Mesenchymal stem cell (in vitro differentiated cells and primary cell): Measurements from ENCODE around the gene HEXA. TPM values are rescaled to one million over a fixed set of nuclear protein-coding genes. Genes with fewer than 3 reads are reported as not detected.

ENCODE experiments used
- DNase-seq: peaks from one replicate; pipeline ENCODE4 v3.0.0-alpha.2; 2013
- H2AFZ ChIP-seq: one replicate; pipeline ENCODE4 v1.6.1; 2013; ENCODE audit warnings: low read depth, mild to moderate bottlenecking, control low read depth, inconsistent platforms, low read length, moderate library complexity
- H2AK5ac ChIP-seq: 2 replicates; pipeline ENCODE4 v1.6.1; 2013; ENCODE audit warnings: low read length, moderate library complexity, mild to moderate bottlenecking, inconsistent platforms; ENCODE audit not compliant: severe bottlenecking
- H2BK120ac ChIP-seq: one replicate; pipeline ENCODE4 v1.6.1; 2013; ENCODE audit warnings: low read depth, mild to moderate bottlenecking, inconsistent platforms, low read length, moderate library complexity
- H2BK12ac ChIP-seq, 2 experiments: one replicate each; pipeline ENCODE4 v1.6.1; 2013; ENCODE audit warnings: inconsistent platforms in 2 of 2, low read length in 2 of 2, mild to moderate bottlenecking in 2 of 2, moderate library complexity in 2 of 2, control low read depth in 1 of 2
- H2BK15ac ChIP-seq: one replicate; pipeline ENCODE4 v1.6.1; 2013; ENCODE audit warnings: mild to moderate bottlenecking, low read depth, inconsistent platforms; ENCODE audit not compliant: poor library complexity, severe bottlenecking
- H2BK5ac ChIP-seq: 2 replicates; pipeline ENCODE4 v1.6.1; 2013; ENCODE audit warnings: low read depth, mild to moderate bottlenecking, low read length, control low read depth, inconsistent platforms; ENCODE audit not compliant: poor library complexity, severe bottlenecking
- H3K14ac ChIP-seq, 2 experiments: one replicate each; pipeline ENCODE4 v1.6.1; 2013; ENCODE audit warnings: inconsistent platforms in 2 of 2, low read length in 2 of 2, control low read depth in 1 of 2, mild to moderate bottlenecking in 1 of 2, moderate library complexity in 1 of 2
- H3K18ac ChIP-seq, 2 experiments: one replicate each; pipeline ENCODE4 v1.6.1; 2013; ENCODE audit warnings: inconsistent platforms in 2 of 2, low read length in 2 of 2, control low read depth in 1 of 2, low read depth in 1 of 2, mild to moderate bottlenecking in 1 of 2
- H3K23ac ChIP-seq, 2 experiments: one replicate each; pipeline ENCODE4 v1.6.1; 2013; ENCODE audit warnings: inconsistent platforms in 2 of 2, low read length in 2 of 2, mild to moderate bottlenecking in 2 of 2, moderate library complexity in 2 of 2, control low read depth in 1 of 2
- H3K27ac ChIP-seq: 2 replicates; pipeline ENCODE4 v1.5.1; 2013; ENCODE audit warnings: mild to moderate bottlenecking, moderate library complexity, low read length, control low read depth, inconsistent platforms; ENCODE audit not compliant: poor library complexity, severe bottlenecking
- H3K27me3 ChIP-seq, 2 experiments: 2 replicates each; pipeline versions ENCODE4 v1.6.1 to v1.7.0; 2013; ENCODE audit warnings: low read length in 2 of 2, mild to moderate bottlenecking in 2 of 2, moderate library complexity in 2 of 2, control low read depth in 1 of 2, inconsistent platforms in 1 of 2; ENCODE audit not compliant: control insufficient read depth in 1 of 2, insufficient read depth in 1 of 2
- H3K36me3 ChIP-seq, 2 experiments: 2 replicates each; pipeline versions ENCODE4 v1.6.1 to v1.7.0; 2013; ENCODE audit warnings: low read length in 2 of 2, control low read depth in 1 of 2, inconsistent platforms in 1 of 2, low read depth in 1 of 2, mild to moderate bottlenecking in 1 of 2; ENCODE audit not compliant: insufficient read depth in 2 of 2, control insufficient read depth in 1 of 2
- H3K4ac ChIP-seq, 2 experiments: one replicate each; pipeline ENCODE4 v1.6.1; 2013; ENCODE audit warnings: inconsistent platforms in 2 of 2, low read length in 2 of 2, mild to moderate bottlenecking in 2 of 2, moderate library complexity in 2 of 2, control low read depth in 1 of 2, low read depth in 1 of 2
- H3K4me1 ChIP-seq: 2 replicates; pipeline ENCODE4 v1.6.1; 2013; ENCODE audit warnings: low read depth, low read length, control low read depth; ENCODE audit not compliant: control insufficient read depth, insufficient read depth
- H3K4me2 ChIP-seq: 2 replicates; pipeline ENCODE4 v1.6.1; 2013; ENCODE audit warnings: low read length, mild to moderate bottlenecking, inconsistent platforms; ENCODE audit not compliant: poor library complexity, severe bottlenecking
- H3K4me3 ChIP-seq, 2 experiments: 2 replicates each; pipeline versions ENCODE4 v1.5.1 to v1.7.0; 2013; ENCODE audit warnings: low read length in 2 of 2, mild to moderate bottlenecking in 2 of 2, control low read depth in 1 of 2, low read depth in 1 of 2; ENCODE audit not compliant: insufficient read depth in 1 of 2
- H3K79me1 ChIP-seq: replicated peaks from 2 replicates; pipeline ENCODE4 v1.6.1; 2013; ENCODE audit warnings: mild to moderate bottlenecking, control low read depth, low read length, inconsistent platforms; ENCODE audit not compliant: poor library complexity, severe bottlenecking
- H3K9ac ChIP-seq: 2 replicates; pipeline ENCODE4 v1.7.0; 2013; ENCODE audit warnings: mild to moderate bottlenecking, low read length, moderate library complexity
- H3K9me3 ChIP-seq: 2 replicates; pipeline ENCODE4 v1.7.0; 2013; ENCODE audit warnings: mild to moderate bottlenecking, low read length; ENCODE audit not compliant: control insufficient read depth
- H4K8ac ChIP-seq: one replicate; pipeline ENCODE4 v1.6.1; 2013; ENCODE audit warnings: inconsistent platforms, mild to moderate bottlenecking, low read length, moderate library complexity
- H4K91ac ChIP-seq: one replicate; pipeline ENCODE4 v1.6.1; 2013; ENCODE audit warnings: mild to moderate bottlenecking, low read length, inconsistent platforms
- whole genome bisulfite sequencing: methylation state at CpG from one replicate; pipeline ENCODE4 v1.1.7; 2013; ENCODE audit warnings: mixed read lengths; 5-methylcytosine and 5-hydroxymethylcytosine counted together
- polyA plus RNA-seq, 2 experiments: library from polyadenylated mRNA; stranded (reverse); fragments of 200-250 nt; gene quantifications; one replicate each; pipeline ENCODE4 v1.2.3, GENCODE V29; 2013

Gene HEXA
- polyA plus RNA-seq (2013, experiment 1 of 2): 214 TPM
- polyA plus RNA-seq (2013, experiment 2 of 2): 227 TPM

- H4K8ac ChIP-seq: peak within 1 kb of the TSS; percentile 99
- peak within 1 kb of the TSS; percentile 63 to 95 for H3K18ac ChIP-seq
These were observed at the start of gene HEXA for GRCh38 chr15:72375846-72376581. TSS of gene HEXA (minus strand) at chr15:72376014. CDS start at chr15:72375972, 42 bp downstream.

GRCh38 chr15:72423256-72423655 is 47.4 kb upstream of the HEXA start:
- no peak overlapping the region for H3K4ac ChIP-seq
- no peak overlapping the region for H2AFZ ChIP-seq
- H3K4me1 ChIP-seq: no peaks in the 10 kb centered on the region
- H3K4me2 ChIP-seq: no peak overlapping the region
- H3K23ac ChIP-seq: no peak overlapping the region
- no peak overlapping the region for H4K8ac ChIP-seq
- DNase-seq: no peak
- H3K79me1 ChIP-seq: no peaks in the 10 kb centered on the region
- H2AK5ac ChIP-seq: no peak overlapping the region
- peaks cover 4 to 7% of the 10 kb centered on the region in 2 experiments for H3K27me3 ChIP-seq
- H3K36me3 ChIP-seq: no peaks in the 10 kb centered on the region
- H4K91ac ChIP-seq: no peak overlapping the region
- no peak overlapping the region for H3K9ac ChIP-seq
- 95% methylated on average over 2 of the region's 2 CpGs for WGBS
- H3K4me3 ChIP-seq: no peak overlapping the region
- H3K9me3 ChIP-seq: peaks cover 35% of the 10 kb centered on the region
- no peak overlapping the region for H2BK120ac ChIP-seq
- H3K27ac ChIP-seq: no peak overlapping the region
- no peak overlapping the region for H3K18ac ChIP-seq
- H2BK12ac ChIP-seq: no peak overlapping the region
- H2BK15ac ChIP-seq: no peak overlapping the region
- no peak overlapping the region for H2BK5ac ChIP-seq
- no peak overlapping the region for H3K14ac ChIP-seq

More at GRCh38 chr15:72375846-72376581, at the start of gene HEXA:
- peak within 1 kb of the TSS; percentile 96 for H3K9ac ChIP-seq
- peak within 1 kb of the TSS; percentile 73 for H2BK15ac ChIP-seq
- H3K4me3 ChIP-seq: peak within 1 kb of the TSS; percentile 63 to 88
- H3K79me1 ChIP-seq: peaks cover 16% of the 10 kb centered on the region
- peak within 1 kb of the TSS; percentile 95 for H4K91ac ChIP-seq
- H3K23ac ChIP-seq: no peak within 1 kb of the TSS
- peaks cover 1 to 8% of the 10 kb centered on the region in 2 experiments for H3K27me3 ChIP-seq
- H3K27ac ChIP-seq: peak within 1 kb of the TSS; percentile 53
- peak within 1 kb of the TSS; percentile 91 to 94 for H3K4ac ChIP-seq
- peak within 1 kb of the TSS in 1 of 2 experiments; percentile 70 for H2BK12ac ChIP-seq
- H2BK5ac ChIP-seq: peak within 1 kb of the TSS; percentile 46
- H3K9me3 ChIP-seq: no peaks in the 10 kb centered on the region
- DNase-seq: peak; percentile 95
- H3K4me2 ChIP-seq: peak within 1 kb of the TSS; percentile 55
- peak within 1 kb of the TSS; percentile 35 for H2AK5ac ChIP-seq
- H3K36me3 ChIP-seq: peaks cover 3 to 6% of the 10 kb centered on the region in 2 experiments
- H2BK120ac ChIP-seq: peak within 1 kb of the TSS; percentile 80
- peak within 1 kb of the TSS; percentile 39 for H2AFZ ChIP-seq
- WGBS: 2% methylated on average over 50 of the region's 50 CpGs
- H3K14ac ChIP-seq: peak within 1 kb of the TSS in 1 of 2 experiments; percentile 30
- peaks cover 5% of the 10 kb centered on the region for H3K4me1 ChIP-seq

GRCh38 chr15:72421484-72421883 is 45.7 kb upstream of the HEXA start:
- Histone ChIP-seq H3K14ac (no peak overlapping the region), H2AFZ (no peak overlapping the region), H3K27ac (no peak overlapping the region), H4K8ac (no peak overlapping the region), H3K9me3 (peaks cover 24% of the 10 kb centered on the region), H3K4ac (no peak overlapping the region), H3K23ac (no peak overlapping the region), H3K18ac (no peak overlapping the region), H2BK12ac (no peak overlapping the region), H3K4me2 (no peak overlapping the region), H2BK15ac (no peak overlapping the region), H3K4me1 (no peaks in the 10 kb centered on the region), H2BK5ac (no peak overlapping the region), H4K91ac (no peak overlapping the region), H3K4me3 (no peak overlapping the region), H2BK120ac (no peak overlapping the region), H2AK5ac (no peak overlapping the region), H3K36me3 (no peaks in the 10 kb centered on the region), H3K9ac (no peak overlapping the region), H3K79me1 (no peaks in the 10 kb centered on the region), H3K27me3 (peaks cover 4 to 7% of the 10 kb centered on the region in 2 experiments)
- DNase-seq: peak; percentile 36
- WGBS: 50% methylated on average over 1 of the region's 1 CpG

GRCh38 chr15:72420576-72420975 is 44.8 kb upstream of the HEXA start:
- Histone ChIP-seq H3K4me1 (no peaks in the 10 kb centered on the region), H3K79me1 (no peaks in the 10 kb centered on the region), H3K18ac (no peak overlapping the region), H3K4ac (no peak overlapping the region), H3K4me3 (no peak overlapping the region), H3K9ac (no peak overlapping the region), H3K4me2 (no peak overlapping the region), H2BK15ac (no peak overlapping the region), H3K27ac (no peak overlapping the region), H2BK120ac (no peak overlapping the region), H2BK5ac (no peak overlapping the region), H3K14ac (no peak overlapping the region), H3K9me3 (peaks cover 16% of the 10 kb centered on the region), H3K23ac (no peak overlapping the region), H3K27me3 (peaks cover 4 to 7% of the 10 kb centered on the region in 2 experiments), H4K91ac (no peak overlapping the region), H2BK12ac (no peak overlapping the region), H2AK5ac (no peak overlapping the region), H4K8ac (no peak overlapping the region), H3K36me3 (no peaks in the 10 kb centered on the region), H2AFZ (no peak overlapping the region)
- DNase-seq: no peak
- WGBS: 86% methylated on average over 1 of the region's 2 CpGs
